HG03442 (cell line): ENCODE results near the gene NDUFA13.

Experiments
- ATAC-seq: cut with Tn5 transposase; IDR thresholded peaks from one replicate; pipeline ENCODE4 v1.9.1; 2021; ENCODE audit warnings: mild to moderate bottlenecking, moderate library complexity; ENCODE audit not compliant: unreplicated experiment

Gene NDUFA13

GRCh38 chr19:19566306-19566705, 50.3 kb downstream of the NDUFA13 start:
- no peak for ATAC-seq

DNA sequence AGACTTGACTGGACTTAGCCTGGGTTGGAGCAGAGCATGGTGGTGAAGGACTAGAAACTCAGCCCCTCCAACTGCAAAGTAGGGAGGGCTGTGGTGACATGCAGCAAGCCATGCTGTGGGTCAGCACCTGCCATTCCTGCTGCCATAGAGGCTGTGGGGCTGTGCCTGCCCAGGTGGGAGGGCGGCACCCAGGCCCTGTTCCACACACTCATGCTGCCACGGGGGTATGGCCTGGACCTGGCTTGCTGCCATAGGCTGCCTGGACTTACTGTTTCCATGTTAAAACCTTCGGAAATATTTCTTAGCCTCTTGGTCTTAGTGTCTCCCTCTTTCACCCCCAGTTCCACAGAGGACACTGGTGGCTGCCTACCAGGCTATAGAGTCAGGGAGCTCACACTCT, 51.4 kb downstream of the NDUFA13 start:
- no peak for ATAC-seq

GRCh38 chr19:19568802-19569756, 53.1 kb downstream of the NDUFA13 start:
- no peak for ATAC-seq

- no peak for ATAC-seq
These were observed 54.5 kb downstream of the NDUFA13 start for GRCh38 chr19:19570571-19570970.

DNA sequence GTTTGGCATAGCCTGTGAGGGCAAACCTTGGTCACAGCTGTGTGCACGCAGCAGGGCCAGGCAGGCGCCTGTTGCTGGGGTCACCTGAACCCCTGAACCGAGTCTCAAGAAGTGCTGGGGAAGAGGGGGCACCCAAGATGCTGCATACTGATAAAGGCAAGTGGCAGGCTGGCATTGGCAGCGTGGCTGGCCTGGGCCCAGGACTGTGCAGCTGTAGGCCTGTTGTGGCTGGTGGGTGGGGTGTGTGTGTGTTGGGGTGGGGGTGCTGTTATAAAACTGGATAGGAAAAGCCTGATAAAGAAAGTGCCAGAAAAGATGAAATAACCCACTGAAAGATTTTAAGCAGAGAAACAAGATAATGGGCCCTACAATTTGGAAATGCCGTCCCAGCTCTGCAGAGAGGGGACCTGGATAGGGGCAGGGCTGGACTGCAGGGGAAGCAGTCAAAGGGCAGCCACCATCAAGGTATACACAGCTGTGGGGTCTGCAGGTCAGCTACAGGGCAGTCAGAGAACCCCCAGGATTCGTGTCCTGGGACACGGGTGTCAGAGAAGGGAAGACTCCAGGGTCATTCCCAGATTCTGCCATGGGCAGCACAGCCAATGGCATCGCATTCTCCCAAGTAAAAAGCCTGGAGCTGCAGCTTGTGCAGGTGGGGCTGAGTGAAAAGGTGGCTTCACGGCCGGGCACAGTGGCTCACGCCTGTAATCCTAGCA, 55.2 kb downstream of the NDUFA13 start:
- ATAC-seq = no peak

GRCh38 chr19:19575411-19575810, 59.4 kb downstream of the NDUFA13 start:
- ATAC-seq = no peak
